ENCODE data around the gene HEBP2. TPM values are rescaled to one million over a fixed set of nuclear protein-coding genes. Genes with fewer than 3 reads are reported as not detected.
"Not testable (repeated sequence)": the region's sequence is repeated elsewhere in the genome, so short reads cannot be mapped to it uniquely, and the experiment has no call there.

HEBP2 gene
- total RNA-seq, 1 donor from 2014 or later, result 11.9 TPM

- Histone ChIP-seq H3K27ac (no peak overlapping the region), H3K4me3 (no peak overlapping the region), H3K9me3 (ENCODE audit: low read depth) (no peaks in the 10 kb centered on the region), H3K9ac (no peak overlapping the region), H4K20me1 (ENCODE audit: low read depth) (no peaks in the 10 kb centered on the region), H3K27me3 (no peaks in the 10 kb centered on the region), H2AFZ (replicated peaks) (no peak overlapping the region), H3F3A (ENCODE audit: low read depth) (no peaks in the 10 kb centered on the region), H3K4me1 (no peaks in the 10 kb centered on the region), H3K79me2 (ENCODE audit: low read depth) (no peaks in the 10 kb centered on the region), H3K36me3 (no peaks in the 10 kb centered on the region), H3K4me2 (no peak overlapping the region)
- TF ChIP-seq CTCF (IDR thresholded peaks at IDR 0.05), result no peak
- no peak for TF ChIP-seq EZH2 (IDR thresholded peaks at IDR 0.05)
- no peak for TF ChIP-seq EZH2phosphoT487 (IDR thresholded peaks at IDR 0.05)
- Mint-ChIP-seq H3K27ac (no peak overlapping the region), H3K36me3 (peaks cover 51% of the 10 kb centered on the region), H3K4me1 (no peaks in the 10 kb centered on the region), H3K27me3 (ENCODE audit: insufficient read depth, low read depth) (peaks cover 2% of the 10 kb centered on the region), H3K9me3 (peaks cover 5% of the 10 kb centered on the region), H3K4me3 (no peak overlapping the region)
- DNase-seq (ENCODE audit: low spot score), result no peak
Measured at GRCh38 chr6:138421608-138422007, 17.6 kb downstream of the HEBP2 start.

- H3K4me2 ChIP-seq, result no peak overlapping the region
- H3K4me3 ChIP-seq, result no peak overlapping the region
- no peak overlapping the region for H3K9ac ChIP-seq
- H4K20me1 ChIP-seq (ENCODE audit: low read depth), result no peaks in the 10 kb centered on the region
- H3K27me3 ChIP-seq, result no peaks in the 10 kb centered on the region
- Mint-ChIP-seq H3K9me3 (peaks cover 5% of the 10 kb centered on the region), H3K27me3 (ENCODE audit: insufficient read depth, low read depth) (peaks cover 2% of the 10 kb centered on the region), H3K27ac (no peak overlapping the region), H3K4me1 (no peaks in the 10 kb centered on the region), H3K36me3 (peaks cover 50% of the 10 kb centered on the region), H3K4me3 (no peak overlapping the region)
- H3K9me3 ChIP-seq (ENCODE audit: low read depth), result no peaks in the 10 kb centered on the region
- no peaks in the 10 kb centered on the region for H3F3A ChIP-seq (ENCODE audit: low read depth)
- H3K79me2 ChIP-seq (ENCODE audit: low read depth), result no peaks in the 10 kb centered on the region
- H3K4me1 ChIP-seq, result no peaks in the 10 kb centered on the region
- no peaks in the 10 kb centered on the region for H3K36me3 ChIP-seq
- no peak overlapping the region for H3K27ac ChIP-seq
- TF ChIP-seq EZH2 (IDR thresholded peaks at IDR 0.05), result no peak
- no peak for TF ChIP-seq EZH2phosphoT487 (IDR thresholded peaks at IDR 0.05)
- no peak for TF ChIP-seq CTCF (IDR thresholded peaks at IDR 0.05)
- no peak overlapping the region for H2AFZ ChIP-seq (replicated peaks)
- no peak for DNase-seq (ENCODE audit: low spot score)
Measured at GRCh38 chr6:138422861-138423260, 18.8 kb downstream of the HEBP2 start.

- DNase-seq (ENCODE audit: low spot score), result no peak
- Histone ChIP-seq H3K4me1 (no peaks in the 10 kb centered on the region), H3F3A (ENCODE audit: low read depth) (no peaks in the 10 kb centered on the region), H4K20me1 (ENCODE audit: low read depth) (no peaks in the 10 kb centered on the region), H3K79me2 (ENCODE audit: low read depth) (no peaks in the 10 kb centered on the region), H3K4me2 (no peak overlapping the region), H3K36me3 (no peaks in the 10 kb centered on the region), H3K27ac (no peak overlapping the region), H3K27me3 (no peaks in the 10 kb centered on the region), H3K4me3 (no peak overlapping the region), H3K9ac (no peak overlapping the region), H2AFZ (replicated peaks) (no peak overlapping the region), H3K9me3 (ENCODE audit: low read depth) (no peaks in the 10 kb centered on the region)
- no peak for TF ChIP-seq EZH2phosphoT487 (IDR thresholded peaks at IDR 0.05)
- TF ChIP-seq CTCF (IDR thresholded peaks at IDR 0.05), result no peak
- TF ChIP-seq EZH2 (IDR thresholded peaks at IDR 0.05), result no peak
- peaks cover 43% of the 10 kb centered on the region for H3K36me3 Mint-ChIP-seq
- H3K4me3 Mint-ChIP-seq, result no peak overlapping the region
- no peak overlapping the region for H3K27ac Mint-ChIP-seq
- H3K27me3 Mint-ChIP-seq (ENCODE audit: insufficient read depth, low read depth), result peaks cover 2% of the 10 kb centered on the region
- H3K9me3 Mint-ChIP-seq, result no peaks in the 10 kb centered on the region
- H3K4me1 Mint-ChIP-seq, result peaks cover under 1% of the 10 kb centered on the region
Measured at GRCh38 chr6:138424004-138424904, 20.2 kb downstream of the HEBP2 start.

GRCh38 chr6:138425256-138425655 is 21.2 kb downstream of the HEBP2 start:
- H3K36me3 Mint-ChIP-seq, result peaks cover 36% of the 10 kb centered on the region
- H3K9me3 ChIP-seq (ENCODE audit: low read depth); H3K79me2 ChIP-seq (ENCODE audit: low read depth); H4K20me1 ChIP-seq (ENCODE audit: low read depth); H3K4me3 ChIP-seq; H3K9ac ChIP-seq; H3F3A ChIP-seq (ENCODE audit: low read depth); H3K27ac Mint-ChIP-seq; H3K4me2 ChIP-seq; H3K4me1 ChIP-seq; DNase-seq (ENCODE audit: low spot score); H2AFZ ChIP-seq (replicated peaks); H3K4me3 Mint-ChIP-seq; H3K4me1 Mint-ChIP-seq; H3K27me3 ChIP-seq; H3K36me3 ChIP-seq; H3K27me3 Mint-ChIP-seq (ENCODE audit: insufficient read depth, low read depth); H3K9me3 Mint-ChIP-seq; H3K27ac ChIP-seq: not testable (repeated sequence)
